ENCODE measurements around the gene RPS14. TPM values are rescaled to one million over a fixed set of nuclear protein-coding genes. Genes with fewer than 3 reads are reported as not detected.
A peak's percentile ranks its signal among the peaks of the same experiment; 100 is the strongest.

The RPS14 gene
- total and polyA plus RNA-seq, 2 of the 4 experiments (the other 2 are of a cell fraction) = 6,296 to 7,310 TPM

GRCh38 chr5:150481708-150481965, 32.1 kb upstream of the RPS14 start:
- CTCF ChIA-PET = no interaction called here
- intact Hi-C loops (cut with micrococcal nuclease) = no loop called here
- no peak for ATAC-seq (ENCODE audit: low read depth)
- peak overlapping the region; percentile 52; the same call in 1 of the 2 replicates for H4K91ac ChIP-seq (ENCODE audit: insufficient read depth, low read depth, low read length)
- no peak overlapping the region for H3K27ac ChIP-seq (ENCODE audit: insufficient read depth, low read length)
- 0 out of 2 replicates have a peak overlapping the region, but pooled peaks have one; percentile 42 for H3K4ac ChIP-seq (ENCODE audit: low read depth, low read length)
- no peaks in the 10 kb centered on the region for H4K20me1 ChIP-seq (ENCODE audit: insufficient read depth, low read length)
- H3K9me1 ChIP-seq (ENCODE audit: insufficient read depth, low read length) = peaks cover 15% of the 10 kb centered on the region
- no peak overlapping the region for H3K56ac ChIP-seq (ENCODE audit: extremely low read depth, insufficient read depth, low read length)
- TF ChIP-seq ELK1 (IDR thresholded peaks at IDR 0.05; ENCODE audit: borderline replicate concordance, low read depth, low read length) = no peak
- no peak for TF ChIP-seq SMC3 (IDR thresholded peaks at IDR 0.05; ENCODE audit: low read depth, low read length)
- TF ChIP-seq, protein P1, sequence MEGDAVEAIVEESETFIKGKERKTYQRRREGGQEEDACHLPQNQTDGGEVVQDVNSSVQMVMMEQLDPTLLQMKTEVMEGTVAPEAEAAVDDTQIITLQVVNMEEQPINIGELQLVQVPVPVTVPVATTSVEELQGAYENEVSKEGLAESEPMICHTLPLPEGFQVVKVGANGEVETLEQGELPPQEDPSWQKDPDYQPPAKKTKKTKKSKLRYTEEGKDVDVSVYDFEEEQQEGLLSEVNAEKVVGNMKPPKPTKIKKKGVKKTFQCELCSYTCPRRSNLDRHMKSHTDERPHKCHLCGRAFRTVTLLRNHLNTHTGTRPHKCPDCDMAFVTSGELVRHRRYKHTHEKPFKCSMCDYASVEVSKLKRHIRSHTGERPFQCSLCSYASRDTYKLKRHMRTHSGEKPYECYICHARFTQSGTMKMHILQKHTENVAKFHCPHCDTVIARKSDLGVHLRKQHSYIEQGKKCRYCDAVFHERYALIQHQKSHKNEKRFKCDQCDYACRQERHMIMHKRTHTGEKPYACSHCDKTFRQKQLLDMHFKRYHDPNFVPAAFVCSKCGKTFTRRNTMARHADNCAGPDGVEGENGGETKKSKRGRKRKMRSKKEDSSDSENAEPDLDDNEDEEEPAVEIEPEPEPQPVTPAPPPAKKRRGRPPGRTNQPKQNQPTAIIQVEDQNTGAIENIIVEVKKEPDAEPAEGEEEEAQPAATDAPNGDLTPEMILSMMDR (conservative IDR thresholded peaks at IDR 0.05; ENCODE audit: low read depth, low read length) = no peak
- H3K9me3 ChIP-seq (ENCODE audit: control insufficient read depth, insufficient read depth, low read length) = no peaks in the 10 kb centered on the region
- no peak overlapping the region for H2BK5ac ChIP-seq (ENCODE audit: low read depth, low read length, poor library complexity, severe bottlenecking)
- BruUV-seq (replicated peaks) = no TSS peak
- no peak overlapping the region for H4K8ac ChIP-seq (ENCODE audit: low read depth in 2 of 2, low read length in 2 of 2)
- peaks cover 7 to 17% of the 10 kb centered on the region in 2 experiments; a peak in 2 of 4 replicates for H3K79me1 ChIP-seq (ENCODE audit: low read depth in 1 of 2, low read length in 2 of 2)
- 0 out of 2 replicates have a peak overlapping the region, but pooled peaks have one; percentile 51 for H2AK5ac ChIP-seq (ENCODE audit: low read depth, low read length)
- H3K4me1 ChIP-seq (ENCODE audit: control insufficient read depth, insufficient read depth, low read length) = peaks cover 5% of the 10 kb centered on the region; the same call in 1 of the 2 replicates
- no peak overlapping the region for H2BK15ac ChIP-seq (ENCODE audit: low read depth, low read length)
- POLR2A ChIA-PET (ENCODE audit: unreplicated experiment) = no interaction called here
- no peak overlapping the region for H3K4me2 ChIP-seq (ENCODE audit: low read depth, low read length)
- H2AK9ac ChIP-seq (replicated peaks; ENCODE audit: low read depth, low read length, poor library complexity) = peak overlapping the region; percentile 9
- no peak overlapping the region for H3K14ac ChIP-seq (replicated peaks; ENCODE audit: low read depth, low read length)
- WGBS, 2 experiments (ENCODE audit: extremely low coverage in 2 of 2, insufficient read length in 1 of 2) = 80% methylated on average over 1 of the region's 6 CpGs; no CpG with 5 or more reads in 1 of the 2 experiments
- no peak overlapping the region for H3K18ac ChIP-seq (ENCODE audit: low read depth, low read length)
- DNase-seq = no peak
- no peaks in the 10 kb centered on the region for H3K27me3 ChIP-seq (ENCODE audit: control insufficient read depth, insufficient read depth, low read length)
- H3K36me3 ChIP-seq (ENCODE audit: control insufficient read depth, insufficient read depth, low read length) = no peaks in the 10 kb centered on the region
- H4K5ac ChIP-seq (ENCODE audit: low read depth, low read length) = no peak overlapping the region
- H2BK20ac ChIP-seq (ENCODE audit: low read depth, low read length) = no peak overlapping the region
- H3K23ac ChIP-seq (ENCODE audit: low read depth, low read length) = no peak overlapping the region; the same call in 1 of the 2 replicates
- in situ Hi-C loops (cut with MboI; ENCODE audit: low sequenced_read_pairs) = no loop called here
- H3K9ac ChIP-seq (ENCODE audit: low read depth, low read length) = no peak overlapping the region
- H2AFZ ChIP-seq (replicated peaks; ENCODE audit: low read length, poor library complexity) = no peak overlapping the region
- H2BK120ac ChIP-seq (ENCODE audit: low read depth, low read length) = no peak overlapping the region; the same call in 1 of the 2 replicates
- dilution Hi-C loops (cut with HindIII; ENCODE audit: low sequenced_read_pairs, unreplicated experiment) = no loop called here
- H3K4me3 ChIP-seq (ENCODE audit: insufficient read depth, low read depth, low read length) = no peak overlapping the region
